ENCODE measurements around the gene SMYD2. TPM values are rescaled to one million over a fixed set of nuclear protein-coding genes. Genes with fewer than 3 reads are reported as not detected.

SMYD2 gene
- total and polyA plus RNA-seq, 10 of the 15 experiments (the other 5 are each of a cell fraction or from before 2014, with no cell fraction given): 8.3 to 55.7 (median 26.4) TPM

GRCh38 chr1:214259353-214259977 is 21.5 kb upstream of the SMYD2 start (continued):
- TF ChIP-seq ZNF592 (IDR thresholded peaks at IDR 0.05): no peak
- TF ChIP-seq JUNB (IDR thresholded peaks at IDR 0.05): peak; percentile 54; the same call in 1 of the 2 replicates
- TF ChIP-seq CREB1 (IDR thresholded peaks at IDR 0.05; ENCODE audit: low read depth): peak; percentile 46; the same call in 1 of the 2 replicates
- no peak for TF ChIP-seq ASH2L (IDR thresholded peaks at IDR 0.05; ENCODE audit: borderline replicate concordance, low read depth)
- TF ChIP-seq GABPA (IDR thresholded peaks at IDR 0.05; ENCODE audit: low read depth): 0 out of 2 replicates have a peak, but pooled peaks have one; percentile 14
- TF ChIP-seq SPI1 (IDR thresholded peaks at IDR 0.05; ENCODE audit: borderline replicate concordance, insufficient read depth, low read depth, low read length): no peak
- TF ChIP-seq RUNX3 (IDR thresholded peaks at IDR 0.05; ENCODE audit: low read length): peak; percentile 56; the same call in 1 of the 2 replicates
- TF ChIP-seq STAT3 (IDR thresholded peaks at IDR 0.05; ENCODE audit: low read depth, low read length): no peak
- no peak for TF ChIP-seq NFYA (IDR thresholded peaks at IDR 0.05; ENCODE audit: borderline replicate concordance, low read depth, low read length)
- TF ChIP-seq EED (IDR thresholded peaks at IDR 0.05; ENCODE audit: low read depth): peak; percentile 49
- TF ChIP-seq SIN3A (IDR thresholded peaks at IDR 0.05; ENCODE audit: low read depth, low read length): no peak
- TF ChIP-seq IRF4 (IDR thresholded peaks at IDR 0.05; ENCODE audit: low read depth, low read length): no peak
- TF ChIP-seq ZSCAN29 (IDR thresholded peaks at IDR 0.05): no peak
- no peak for TF ChIP-seq CBFB (IDR thresholded peaks at IDR 0.05; ENCODE audit: low read depth)
- TF ChIP-seq, protein P1, sequence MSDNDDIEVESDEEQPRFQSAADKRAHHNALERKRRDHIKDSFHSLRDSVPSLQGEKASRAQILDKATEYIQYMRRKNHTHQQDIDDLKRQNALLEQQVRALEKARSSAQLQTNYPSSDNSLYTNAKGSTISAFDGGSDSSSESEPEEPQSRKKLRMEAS (IDR thresholded peaks at IDR 0.05; ENCODE audit: low read depth, low read length): no peak
- no peak for TF ChIP-seq MYC (IDR thresholded peaks at IDR 0.05; ENCODE audit: insufficient read depth, insufficient read length, insufficient replicate concordance, low read length, severe bottlenecking)
- TF ChIP-seq WRNIP1 (IDR thresholded peaks at IDR 0.05; ENCODE audit: borderline replicate concordance, low read depth, low read length): no peak
- TF ChIP-seq, protein P2, sequence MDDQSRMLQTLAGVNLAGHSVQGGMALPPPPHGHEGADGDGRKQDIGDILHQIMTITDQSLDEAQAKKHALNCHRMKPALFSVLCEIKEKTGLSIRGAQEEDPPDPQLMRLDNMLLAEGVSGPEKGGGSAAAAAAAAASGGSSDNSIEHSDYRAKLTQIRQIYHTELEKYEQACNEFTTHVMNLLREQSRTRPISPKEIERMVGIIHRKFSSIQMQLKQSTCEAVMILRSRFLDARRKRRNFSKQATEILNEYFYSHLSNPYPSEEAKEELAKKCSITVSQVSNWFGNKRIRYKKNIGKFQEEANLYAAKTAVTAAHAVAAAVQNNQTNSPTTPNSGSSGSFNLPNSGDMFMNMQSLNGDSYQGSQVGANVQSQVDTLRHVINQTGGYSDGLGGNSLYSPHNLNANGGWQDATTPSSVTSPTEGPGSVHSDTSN (IDR thresholded peaks at IDR 0.05; ENCODE audit: insufficient replicate concordance, low read depth, low read length): no peak
- TF ChIP-seq, protein P3, sequence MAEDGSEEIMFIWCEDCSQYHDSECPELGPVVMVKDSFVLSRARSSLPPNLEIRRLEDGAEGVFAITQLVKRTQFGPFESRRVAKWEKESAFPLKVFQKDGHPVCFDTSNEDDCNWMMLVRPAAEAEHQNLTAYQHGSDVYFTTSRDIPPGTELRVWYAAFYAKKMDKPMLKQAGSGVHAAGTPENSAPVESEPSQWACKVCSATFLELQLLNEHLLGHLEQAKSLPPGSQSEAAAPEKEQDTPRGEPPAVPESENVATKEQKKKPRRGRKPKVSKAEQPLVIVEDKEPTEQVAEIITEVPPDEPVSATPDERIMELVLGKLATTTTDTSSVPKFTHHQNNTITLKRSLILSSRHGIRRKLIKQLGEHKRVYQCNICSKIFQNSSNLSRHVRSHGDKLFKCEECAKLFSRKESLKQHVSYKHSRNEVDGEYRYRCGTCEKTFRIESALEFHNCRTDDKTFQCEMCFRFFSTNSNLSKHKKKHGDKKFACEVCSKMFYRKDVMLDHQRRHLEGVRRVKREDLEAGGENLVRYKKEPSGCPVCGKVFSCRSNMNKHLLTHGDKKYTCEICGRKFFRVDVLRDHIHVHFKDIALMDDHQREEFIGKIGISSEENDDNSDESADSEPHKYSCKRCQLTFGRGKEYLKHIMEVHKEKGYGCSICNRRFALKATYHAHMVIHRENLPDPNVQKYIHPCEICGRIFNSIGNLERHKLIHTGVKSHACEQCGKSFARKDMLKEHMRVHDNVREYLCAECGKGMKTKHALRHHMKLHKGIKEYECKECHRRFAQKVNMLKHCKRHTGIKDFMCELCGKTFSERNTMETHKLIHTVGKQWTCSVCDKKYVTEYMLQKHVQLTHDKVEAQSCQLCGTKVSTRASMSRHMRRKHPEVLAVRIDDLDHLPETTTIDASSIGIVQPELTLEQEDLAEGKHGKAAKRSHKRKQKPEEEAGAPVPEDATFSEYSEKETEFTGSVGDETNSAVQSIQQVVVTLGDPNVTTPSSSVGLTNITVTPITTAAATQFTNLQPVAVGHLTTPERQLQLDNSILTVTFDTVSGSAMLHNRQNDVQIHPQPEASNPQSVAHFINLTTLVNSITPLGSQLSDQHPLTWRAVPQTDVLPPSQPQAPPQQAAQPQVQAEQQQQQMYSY (CRISPR knock-in tag; IDR thresholded peaks at IDR 0.05): no peak

Data from GM12878 (cell line).